NB4 (cell line): ENCODE results near the gene KIRREL2.

Source experiments
- DNase-seq: peaks from one replicate; pipeline ENCODE4 v3.0.0; 2010; ENCODE audit warnings: low read depth
- H3K4me3 ChIP-seq: one replicate; pipeline ENCODE4 v1.5.1; 2011; ENCODE audit warnings: mild to moderate bottlenecking, low read depth, low read length, moderate library complexity
- CTCF ChIP-seq: IDR thresholded peaks from one replicate; pipeline ENCODE4 v1.5.1; 2012; ENCODE audit warnings: low read depth, low read length
- MAX ChIP-seq: IDR thresholded peaks from 2 replicates; pipeline ENCODE4 v1.6.1; 2011; ENCODE audit warnings: low read depth, low read length
- MYC ChIP-seq: IDR thresholded peaks from 2 replicates; pipeline ENCODE4 v1.6.1; 2011; ENCODE audit warnings: low read depth, low read length
- POLR2A ChIP-seq: IDR thresholded peaks from 2 replicates; pipeline ENCODE4 v1.6.1; 2011; ENCODE audit warnings: mild to moderate bottlenecking; ENCODE audit not compliant: insufficient read length; ENCODE audit errors: extremely low read depth

KIRREL2 gene

GRCh38 chr19:35895911-35896642 is 39.4 kb downstream of the KIRREL2 start:
- DNase-seq: no peak
- TF ChIP-seq CTCF (no peak), MYC (no peak), MAX (no peak), POLR2A (no peak)
- no peak overlapping the region for H3K4me3 ChIP-seq

- no peak overlapping the region for H3K4me3 ChIP-seq
- DNase-seq: no peak
- no peak for TF ChIP-seq CTCF
- no peak for TF ChIP-seq MAX
- TF ChIP-seq MYC: no peak
- TF ChIP-seq POLR2A: no peak
These were observed 39.9 kb downstream of the KIRREL2 start for GRCh38 chr19:35896643-35897040.

GRCh38 chr19:35897706-35898451 is 41.2 kb downstream of the KIRREL2 start:
- H3K4me3 ChIP-seq: no peak overlapping the region
- DNase-seq: no peak
- no peak for TF ChIP-seq POLR2A
- no peak for TF ChIP-seq MAX
- no peak for TF ChIP-seq MYC
- no peak for TF ChIP-seq CTCF

GRCh38 chr19:35898499-35898809 is 41.7 kb downstream of the KIRREL2 start:
- H3K4me3 ChIP-seq: no peak overlapping the region
- no peak for DNase-seq
- TF ChIP-seq MAX (no peak), CTCF (no peak), MYC (no peak), POLR2A (no peak)

GRCh38 chr19:35899547-35900214 is 43.0 kb downstream of the KIRREL2 start:
- no peak for TF ChIP-seq CTCF
- TF ChIP-seq MYC: no peak
- peak; percentile 18; the same call in 1 of the 2 replicates for TF ChIP-seq MAX
- TF ChIP-seq POLR2A: peak; percentile 37
- DNase-seq: peak; percentile 81
- H3K4me3 ChIP-seq: peak overlapping the region; percentile 74
